DOHH2 (cell line): Measurements from ENCODE around the gene RNLS.
"Not testable (repeated sequence)": the region's sequence is repeated elsewhere in the genome, so short reads cannot be mapped to it uniquely, and the experiment has no call there.

Source experiments
- H3F3A ChIP-seq: fragments of 200-600 bp; sonication (generic), shearing (Covaris generic); 2 replicates; pipeline ENCODE4 v1.6.0; 2016; ENCODE audit warnings: antibody characterized with exemption, mild to moderate bottlenecking; ENCODE audit not compliant: control insufficient read depth, insufficient read depth
- H3K27ac ChIP-seq: fragments of 200-600 bp; sonication (generic); 2 replicates; pipeline ENCODE4 v1.5.1; 2014; ENCODE audit warnings: low read depth, mild to moderate bottlenecking, low read length, moderate library complexity
- H3K27me3 ChIP-seq: fragments of 200-600 bp; sonication (generic); 2 replicates; pipeline ENCODE4 v1.6.1; 2014; ENCODE audit warnings: mild to moderate bottlenecking, low read length, mixed read lengths; ENCODE audit not compliant: control insufficient read depth
- H3K36me3 ChIP-seq: fragments of 200-600 bp; sonication (generic); 2 replicates; pipeline ENCODE4 v1.6.1; 2014; ENCODE audit warnings: mild to moderate bottlenecking, low read length, moderate library complexity, mixed read lengths; ENCODE audit not compliant: control insufficient read depth
- H3K4me1 ChIP-seq: fragments of 200-600 bp; sonication (generic); 2 replicates; pipeline ENCODE4 v1.6.1; 2014; ENCODE audit warnings: mild to moderate bottlenecking, low read length, mixed read lengths; ENCODE audit not compliant: control insufficient read depth
- H3K4me2 ChIP-seq: fragments of 200-600 bp; sonication (generic); 2 replicates; pipeline ENCODE4 v1.6.0; 2014; ENCODE audit warnings: mild to moderate bottlenecking, low read length, moderate library complexity
- H3K4me3 ChIP-seq: fragments of 200-600 bp; sonication (generic); 2 replicates; pipeline ENCODE4 v1.5.1; 2014; ENCODE audit warnings: mild to moderate bottlenecking, low read length, mixed read lengths
- H3K79me2 ChIP-seq: fragments of 200-600 bp; sonication (generic); 2 replicates; pipeline ENCODE4 v1.6.1; 2014; ENCODE audit warnings: mild to moderate bottlenecking, low read length, mixed read lengths; ENCODE audit not compliant: control insufficient read depth
- H3K9me2 ChIP-seq: fragments of 200-600 bp; sonication (generic); replicated peaks from 2 replicates; pipeline ENCODE4 v1.6.1; 2014; ENCODE audit warnings: mild to moderate bottlenecking, low read length, mixed read lengths; ENCODE audit not compliant: control insufficient read depth
- H3K9me3 ChIP-seq: fragments of 200-600 bp; sonication (generic); 2 replicates; pipeline ENCODE4 v1.6.1; 2014; ENCODE audit warnings: antibody characterized with exemption, low read length, mixed read lengths; ENCODE audit not compliant: control insufficient read depth, insufficient read depth
- H4K20me1 ChIP-seq: fragments of 200-600 bp; sonication (generic); 2 replicates; pipeline ENCODE4 v1.6.0; 2014; ENCODE audit warnings: low read depth, mild to moderate bottlenecking, antibody characterized with exemption, low read length, moderate library complexity; ENCODE audit not compliant: control insufficient read depth, insufficient read depth
- EZH2phosphoT487 ChIP-seq: fragments of 200-600 bp; sonication (generic); IDR thresholded peaks from 2 replicates; pipeline ENCODE4 v1.6.1; 2017; ENCODE audit warnings: borderline replicate concordance, mild to moderate bottlenecking, antibody characterized with exemption, low read length, moderate library complexity, mixed read lengths
- TF ChIP-seq, protein P1 (sequence below): fragments of 200-600 bp; sonication (generic); IDR thresholded peaks from one replicate; pipeline ENCODE4 v1.5.1; 2014; ENCODE audit warnings: antibody characterized with exemption, mild to moderate bottlenecking, low read depth, low read length; ENCODE audit not compliant: poor library complexity, severe bottlenecking

RNLS gene

DNA sequence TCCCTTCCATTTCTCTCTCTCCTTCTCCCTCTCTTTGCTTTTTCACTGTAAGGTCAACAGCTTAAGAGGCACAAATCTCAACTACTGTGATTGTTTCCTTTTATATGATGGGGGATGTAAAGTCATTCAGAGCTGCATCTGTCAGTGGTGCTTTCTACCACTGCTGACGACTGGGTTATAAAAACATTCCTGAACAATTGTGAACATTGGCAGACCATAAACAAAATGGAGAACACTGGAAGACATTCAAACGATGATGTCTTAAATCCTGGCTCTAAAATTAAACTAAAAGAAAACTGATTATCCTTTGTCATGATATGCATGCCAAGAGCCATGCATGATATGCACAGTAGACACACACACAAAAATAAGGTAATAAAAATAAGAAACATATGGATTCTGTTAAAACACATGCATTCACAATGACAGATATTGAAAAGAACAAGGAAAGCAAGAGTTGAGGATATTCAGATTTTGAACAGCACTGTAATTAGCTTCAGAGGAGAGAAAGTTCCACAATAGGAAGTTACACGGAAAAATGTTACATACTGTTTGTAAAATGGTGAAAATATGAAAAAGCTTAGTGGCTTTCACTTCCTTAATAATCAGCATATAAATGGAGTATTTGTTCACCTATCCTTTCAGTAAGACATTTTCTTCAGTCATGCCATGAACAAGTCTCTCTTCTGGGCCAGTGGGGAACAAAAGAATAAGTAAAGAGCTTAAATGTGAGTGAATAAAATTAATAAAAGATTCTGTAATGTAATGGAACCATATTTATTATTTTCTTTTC, 89.2 kb downstream of the RNLS start:
- no peaks in the 10 kb centered on the region for H3K36me3 ChIP-seq
- H3K27ac ChIP-seq: no peak overlapping the region
- no peaks in the 10 kb centered on the region for H3K9me2 ChIP-seq
- H3F3A ChIP-seq: no peaks in the 10 kb centered on the region
- H3K4me1 ChIP-seq: peaks cover 11% of the 10 kb centered on the region
- H3K9me3 ChIP-seq: no peaks in the 10 kb centered on the region
- H3K4me2 ChIP-seq: peak overlapping the region; percentile 10
- no peaks in the 10 kb centered on the region for H4K20me1 ChIP-seq
- H3K27me3 ChIP-seq: no peaks in the 10 kb centered on the region
- no peak overlapping the region for H3K4me3 ChIP-seq
- no peaks in the 10 kb centered on the region for H3K79me2 ChIP-seq
- TF ChIP-seq EZH2phosphoT487: no peak
- TF ChIP-seq, protein P1, sequence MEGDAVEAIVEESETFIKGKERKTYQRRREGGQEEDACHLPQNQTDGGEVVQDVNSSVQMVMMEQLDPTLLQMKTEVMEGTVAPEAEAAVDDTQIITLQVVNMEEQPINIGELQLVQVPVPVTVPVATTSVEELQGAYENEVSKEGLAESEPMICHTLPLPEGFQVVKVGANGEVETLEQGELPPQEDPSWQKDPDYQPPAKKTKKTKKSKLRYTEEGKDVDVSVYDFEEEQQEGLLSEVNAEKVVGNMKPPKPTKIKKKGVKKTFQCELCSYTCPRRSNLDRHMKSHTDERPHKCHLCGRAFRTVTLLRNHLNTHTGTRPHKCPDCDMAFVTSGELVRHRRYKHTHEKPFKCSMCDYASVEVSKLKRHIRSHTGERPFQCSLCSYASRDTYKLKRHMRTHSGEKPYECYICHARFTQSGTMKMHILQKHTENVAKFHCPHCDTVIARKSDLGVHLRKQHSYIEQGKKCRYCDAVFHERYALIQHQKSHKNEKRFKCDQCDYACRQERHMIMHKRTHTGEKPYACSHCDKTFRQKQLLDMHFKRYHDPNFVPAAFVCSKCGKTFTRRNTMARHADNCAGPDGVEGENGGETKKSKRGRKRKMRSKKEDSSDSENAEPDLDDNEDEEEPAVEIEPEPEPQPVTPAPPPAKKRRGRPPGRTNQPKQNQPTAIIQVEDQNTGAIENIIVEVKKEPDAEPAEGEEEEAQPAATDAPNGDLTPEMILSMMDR: no peak

GRCh38 chr10:88491314-88491713, 91.8 kb downstream of the RNLS start:
- Histone ChIP-seq H3K27ac (no peak overlapping the region), H3K36me3 (no peaks in the 10 kb centered on the region), H3K9me3 (no peaks in the 10 kb centered on the region), H3K4me1 (peaks cover 11% of the 10 kb centered on the region), H4K20me1 (no peaks in the 10 kb centered on the region), H3K9me2 (no peaks in the 10 kb centered on the region), H3K4me3 (no peak overlapping the region), H3K4me2 (no peak overlapping the region), H3K79me2 (no peaks in the 10 kb centered on the region), H3F3A (no peaks in the 10 kb centered on the region), H3K27me3 (no peaks in the 10 kb centered on the region)
- no peak for TF ChIP-seq EZH2phosphoT487
- TF ChIP-seq, protein P1: no peak

GRCh38 chr10:88490231-88490980, 92.7 kb downstream of the RNLS start:
- H3K4me2 ChIP-seq: no peak overlapping the region
- H3K9me2 ChIP-seq: no peaks in the 10 kb centered on the region
- no peaks in the 10 kb centered on the region for H4K20me1 ChIP-seq
- H3K79me2 ChIP-seq: no peaks in the 10 kb centered on the region
- no peaks in the 10 kb centered on the region for H3K36me3 ChIP-seq
- H3K27me3 ChIP-seq: no peaks in the 10 kb centered on the region
- no peak overlapping the region for H3K4me3 ChIP-seq
- no peaks in the 10 kb centered on the region for H3F3A ChIP-seq
- H3K4me1 ChIP-seq: peaks cover 11% of the 10 kb centered on the region
- no peak overlapping the region for H3K27ac ChIP-seq
- no peak for TF ChIP-seq EZH2phosphoT487
- no peaks in the 10 kb centered on the region for H3K9me3 ChIP-seq

DNA sequence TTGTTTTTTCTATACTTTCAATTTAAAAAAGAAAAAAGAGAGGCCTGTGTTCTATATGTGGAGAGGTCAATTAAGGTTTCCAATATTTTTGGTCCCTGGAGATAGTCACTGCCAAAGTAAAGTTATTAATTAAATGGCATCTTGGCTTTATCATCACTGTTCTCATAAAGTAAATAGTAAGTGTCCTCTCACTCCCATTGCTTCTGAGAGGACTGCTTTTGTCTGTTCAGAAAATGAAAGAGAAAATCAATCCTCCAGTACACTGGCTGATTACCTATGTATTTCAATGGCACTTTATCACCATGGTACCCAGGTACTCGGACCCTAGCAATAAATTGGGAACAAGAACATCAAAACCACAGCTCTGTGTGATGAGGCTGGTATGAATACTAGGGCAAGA, 94.0 kb downstream of the RNLS start:
- Histone ChIP-seq H3K4me1 (peaks cover 7% of the 10 kb centered on the region), H3K27ac (no peak overlapping the region), H3K4me3 (no peak overlapping the region), H3K36me3 (no peaks in the 10 kb centered on the region), H3K9me2 (no peaks in the 10 kb centered on the region), H3K79me2 (no peaks in the 10 kb centered on the region), H3K27me3 (no peaks in the 10 kb centered on the region), H3F3A (no peaks in the 10 kb centered on the region), H3K9me3 (no peaks in the 10 kb centered on the region), H4K20me1 (no peaks in the 10 kb centered on the region), H3K4me2 (no peak overlapping the region)
- TF ChIP-seq, protein P1: no peak
- TF ChIP-seq EZH2phosphoT487: no peak

DNA sequence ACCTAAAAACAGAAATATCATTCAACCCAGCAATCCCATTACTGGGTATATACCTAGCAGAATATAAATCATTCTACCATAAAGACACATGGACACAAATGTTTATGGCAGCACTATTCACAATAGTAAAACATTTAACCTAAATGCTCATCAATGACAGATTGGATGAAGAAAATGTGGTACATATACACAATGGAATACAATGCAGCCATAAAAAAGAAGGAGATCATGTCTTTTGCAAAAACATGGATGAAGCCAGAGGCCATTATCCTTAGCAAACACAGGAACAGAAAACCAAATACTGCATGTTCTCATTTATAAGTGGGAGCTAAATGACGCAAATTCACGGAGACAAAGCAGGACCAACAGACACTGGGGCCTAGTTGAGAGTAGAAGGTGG, 96.3 kb downstream of the RNLS start:
- H3K36me3 ChIP-seq, H3K27ac ChIP-seq, H3K4me3 ChIP-seq, H3K79me2 ChIP-seq, H3K9me2 ChIP-seq, H3K4me2 ChIP-seq, H3K27me3 ChIP-seq, H3K4me1 ChIP-seq, H3K9me3 ChIP-seq, H3F3A ChIP-seq, H4K20me1 ChIP-seq: not testable (repeated sequence)
